ENCODE measurements around the gene SPTSSB. TPM values are rescaled to one million over a fixed set of nuclear protein-coding genes. Genes with fewer than 3 reads are reported as not detected.

SPTSSB gene
- total RNA-seq, 1 donor from 2014 or later: not detected

DNA sequence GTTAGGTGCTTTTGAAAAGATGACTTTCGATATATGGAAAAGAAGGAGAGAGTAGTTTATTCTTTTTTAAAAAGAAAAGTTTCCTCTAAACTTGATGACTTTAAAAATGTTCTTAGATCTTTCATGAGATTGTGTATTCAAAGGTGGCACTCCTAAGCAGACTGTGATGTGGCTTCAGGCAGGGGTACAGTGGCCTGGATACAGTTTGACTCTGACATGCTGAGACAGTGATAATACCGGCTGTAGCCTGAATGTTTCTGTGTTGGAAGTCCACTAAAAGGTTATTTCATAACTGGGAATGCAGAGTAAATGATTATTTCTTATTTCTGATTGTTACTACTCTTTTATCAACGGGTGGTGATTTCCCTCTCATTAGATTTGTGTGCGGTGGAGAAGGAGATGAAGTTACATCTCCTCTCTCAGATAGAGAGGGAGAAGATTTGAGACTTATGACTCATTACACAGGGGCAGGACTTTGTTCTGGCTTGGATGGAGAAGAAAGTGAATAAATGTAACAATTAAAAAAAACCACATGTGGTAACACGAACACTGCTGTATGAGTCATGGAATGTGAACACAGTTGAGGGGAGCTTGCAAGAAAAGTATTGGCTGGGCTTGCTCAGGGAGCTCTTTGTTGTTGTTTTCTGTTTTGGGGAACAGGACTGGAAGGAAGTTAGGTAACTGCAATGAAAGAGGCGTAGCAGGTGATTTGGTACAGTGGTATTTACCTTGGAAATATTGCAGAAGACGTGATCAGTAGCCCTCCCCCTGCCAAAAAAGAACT, 21.6 kb downstream of the SPTSSB start:
- intact Hi-C loops (cut with micrococcal nuclease): no loop called here
- no peak for ATAC-seq (ENCODE audit: low read depth)
- Mint-ChIP-seq H3K27me3 (peaks cover 9% of the 10 kb centered on the region), H3K27ac (no peak overlapping the region), H3K4me1 (no peaks in the 10 kb centered on the region), H3K9me3 (no peaks in the 10 kb centered on the region), H3K36me3 (ENCODE audit: low read depth) (no peaks in the 10 kb centered on the region), H3K4me3 (no peak overlapping the region)
- ChIA-PET POLR2A (no interaction called here), CTCF (no interaction called here)
- DNase-seq: no peak
- TF ChIP-seq, protein P1, sequence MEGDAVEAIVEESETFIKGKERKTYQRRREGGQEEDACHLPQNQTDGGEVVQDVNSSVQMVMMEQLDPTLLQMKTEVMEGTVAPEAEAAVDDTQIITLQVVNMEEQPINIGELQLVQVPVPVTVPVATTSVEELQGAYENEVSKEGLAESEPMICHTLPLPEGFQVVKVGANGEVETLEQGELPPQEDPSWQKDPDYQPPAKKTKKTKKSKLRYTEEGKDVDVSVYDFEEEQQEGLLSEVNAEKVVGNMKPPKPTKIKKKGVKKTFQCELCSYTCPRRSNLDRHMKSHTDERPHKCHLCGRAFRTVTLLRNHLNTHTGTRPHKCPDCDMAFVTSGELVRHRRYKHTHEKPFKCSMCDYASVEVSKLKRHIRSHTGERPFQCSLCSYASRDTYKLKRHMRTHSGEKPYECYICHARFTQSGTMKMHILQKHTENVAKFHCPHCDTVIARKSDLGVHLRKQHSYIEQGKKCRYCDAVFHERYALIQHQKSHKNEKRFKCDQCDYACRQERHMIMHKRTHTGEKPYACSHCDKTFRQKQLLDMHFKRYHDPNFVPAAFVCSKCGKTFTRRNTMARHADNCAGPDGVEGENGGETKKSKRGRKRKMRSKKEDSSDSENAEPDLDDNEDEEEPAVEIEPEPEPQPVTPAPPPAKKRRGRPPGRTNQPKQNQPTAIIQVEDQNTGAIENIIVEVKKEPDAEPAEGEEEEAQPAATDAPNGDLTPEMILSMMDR (IDR thresholded peaks at IDR 0.05): no peak

DNA sequence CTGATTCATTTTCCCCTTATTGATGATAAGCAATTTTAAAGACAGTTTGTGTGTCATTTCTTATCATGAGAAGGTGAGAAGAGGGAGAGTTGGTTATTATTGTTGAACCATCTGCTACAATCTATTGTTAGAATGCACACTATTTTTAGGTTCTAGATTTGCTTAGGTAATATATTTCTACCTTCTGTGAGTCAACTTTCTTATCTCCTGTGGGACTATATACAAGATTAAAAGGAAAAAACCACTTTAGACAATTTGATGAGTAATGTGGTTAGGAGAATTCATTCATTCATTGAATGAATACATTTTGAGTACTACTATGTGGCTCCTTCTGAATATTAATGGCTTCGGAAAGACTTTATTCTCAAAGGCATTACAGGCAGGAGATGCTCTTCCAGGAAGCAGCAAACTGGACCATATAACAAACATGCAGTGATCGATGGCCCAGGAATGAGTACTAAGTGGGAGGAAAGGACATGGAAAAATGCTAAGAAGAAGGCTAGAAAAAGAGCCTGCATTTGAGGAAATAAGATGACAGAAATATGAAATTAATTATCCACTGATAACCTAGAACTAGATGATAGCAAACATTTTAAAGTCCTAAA, 22.4 kb downstream of the SPTSSB start:
- ATAC-seq (ENCODE audit: low read depth) (no peak), DNase-seq (no peak)
- intact Hi-C loops (cut with micrococcal nuclease): no loop called here
- H3K4me1 Mint-ChIP-seq: no peaks in the 10 kb centered on the region
- TF ChIP-seq, protein P1 (IDR thresholded peaks at IDR 0.05): no peak
- no peaks in the 10 kb centered on the region for H3K9me3 Mint-ChIP-seq
- POLR2A ChIA-PET: no interaction called here
- no peak overlapping the region for H3K4me3 Mint-ChIP-seq
- CTCF ChIA-PET: no interaction called here
- H3K27me3 Mint-ChIP-seq: peaks cover 9% of the 10 kb centered on the region
- H3K36me3 Mint-ChIP-seq (ENCODE audit: low read depth): no peaks in the 10 kb centered on the region
- no peak overlapping the region for H3K27ac Mint-ChIP-seq

- Mint-ChIP-seq H3K4me3 (no peak overlapping the region), H3K27ac (no peak overlapping the region), H3K36me3 (ENCODE audit: low read depth) (no peaks in the 10 kb centered on the region), H3K27me3 (peaks cover 9% of the 10 kb centered on the region), H3K4me1 (no peaks in the 10 kb centered on the region), H3K9me3 (no peaks in the 10 kb centered on the region)
- ATAC-seq (ENCODE audit: low read depth) (no peak), DNase-seq (no peak)
- TF ChIP-seq, protein P1 (IDR thresholded peaks at IDR 0.05): no peak
- intact Hi-C loops (cut with micrococcal nuclease): no loop called here
- ChIA-PET CTCF (no interaction called here), POLR2A (no interaction called here)
Measured at GRCh38 chr3:161347726-161348125, 23.6 kb downstream of the SPTSSB start.

GRCh38 chr3:161345023-161345422, 26.3 kb downstream of the SPTSSB start:
- no peak for DNase-seq
- CTCF ChIA-PET: no interaction called here
- Mint-ChIP-seq H3K27ac (no peak overlapping the region), H3K27me3 (peaks cover 8% of the 10 kb centered on the region), H3K9me3 (no peaks in the 10 kb centered on the region), H3K4me1 (no peaks in the 10 kb centered on the region), H3K4me3 (no peak overlapping the region), H3K36me3 (ENCODE audit: low read depth) (no peaks in the 10 kb centered on the region)
- POLR2A ChIA-PET: no interaction called here
- no peak for ATAC-seq (ENCODE audit: low read depth)
- intact Hi-C loops (cut with micrococcal nuclease): no loop called here
- TF ChIP-seq, protein P1 (IDR thresholded peaks at IDR 0.05): no peak

- H3K9me3 Mint-ChIP-seq: no peaks in the 10 kb centered on the region
- DNase-seq (no peak), ATAC-seq (ENCODE audit: low read depth) (no peak)
- H3K36me3 Mint-ChIP-seq (ENCODE audit: low read depth): no peaks in the 10 kb centered on the region
- intact Hi-C loops (cut with micrococcal nuclease): no loop called here
- peaks cover 7% of the 10 kb centered on the region for H3K27me3 Mint-ChIP-seq
- H3K4me3 Mint-ChIP-seq: no peak overlapping the region
- H3K27ac Mint-ChIP-seq: no peak overlapping the region
- TF ChIP-seq, protein P1 (IDR thresholded peaks at IDR 0.05): no peak
- no peaks in the 10 kb centered on the region for H3K4me1 Mint-ChIP-seq
- ChIA-PET CTCF (no interaction called here), POLR2A (no interaction called here)
Measured at GRCh38 chr3:161343986-161344385, 27.3 kb downstream of the SPTSSB start.
